Chondrocyte (in vitro differentiated cells): ENCODE results near the gene PRSS2. TPM values are rescaled to one million over a fixed set of nuclear protein-coding genes. Genes with fewer than 3 reads are reported as not detected.
"Not testable (repeated sequence)": the region's sequence is repeated elsewhere in the genome, so short reads cannot be mapped to it uniquely, and the experiment has no call there.

Source experiments
- DNase-seq: peaks from one replicate; pipeline ENCODE4 v3.0.0; 2021; ENCODE audit warnings: mixed read lengths, low spot score
- H3K27ac Mint-ChIP-seq: one replicate; pipeline ENCODE4 v1.8.0; 2021; ENCODE audit warnings: mild to moderate bottlenecking, moderate library complexity, mixed read lengths; ENCODE audit not compliant: unreplicated experiment
- H3K27me3 Mint-ChIP-seq: 2 replicates; pipeline ENCODE4 v1.8.0; 2021; ENCODE audit warnings: low read depth, mixed read lengths
- H3K36me3 Mint-ChIP-seq: 2 replicates; pipeline ENCODE4 v1.8.0; 2021; ENCODE audit warnings: low read depth, mixed read lengths
- H3K4me1 Mint-ChIP-seq: 2 replicates; pipeline ENCODE4 v1.8.0; 2021; ENCODE audit warnings: low read depth, mild to moderate bottlenecking, mixed read lengths
- H3K4me3 Mint-ChIP-seq: one replicate; pipeline ENCODE4 v1.8.0; 2021; ENCODE audit warnings: mild to moderate bottlenecking, moderate library complexity, mixed read lengths; ENCODE audit not compliant: unreplicated experiment
- H3K9me3 Mint-ChIP-seq: 2 replicates; pipeline ENCODE4 v1.8.0; 2021; ENCODE audit warnings: low read depth, mixed read lengths
- total RNA-seq: library from RNA; stranded (reverse); gene quantifications from 3 replicates; pipeline ENCODE4 v1.2.1, GENCODE V29; 2021
- TF ChIP-seq, protein P1 (sequence below): fragments of 200-600 bp; sonication (generic); IDR thresholded peaks from 2 replicates; pipeline ENCODE4 v1.5.0; 2021; ENCODE audit warnings: antibody characterized with exemption, mild to moderate bottlenecking, moderate library complexity

PRSS2 gene
- total RNA-seq, 1 donor from 2014 or later: not detected

DNA sequence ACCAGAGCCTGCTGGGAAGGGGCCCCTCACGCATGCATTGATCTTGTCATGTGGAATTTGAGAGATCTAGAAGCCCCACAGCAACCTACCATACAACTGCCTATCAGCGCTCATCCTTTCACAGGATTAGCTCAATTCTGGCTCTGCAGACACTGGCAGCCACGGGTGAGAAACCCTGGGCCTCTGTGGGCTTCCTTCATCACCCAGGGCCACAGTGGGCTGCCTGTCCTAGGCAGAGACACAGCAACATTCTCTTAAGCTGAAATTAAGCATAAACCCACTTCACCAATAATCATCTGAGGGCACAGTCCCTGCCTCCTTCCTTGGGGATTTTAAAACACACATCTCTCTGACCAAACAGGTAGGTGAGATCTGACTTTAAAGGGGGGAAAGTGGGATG is 3.3 kb upstream of the PRSS2 start:
- no peak for DNase-seq
- TF ChIP-seq, protein P1, sequence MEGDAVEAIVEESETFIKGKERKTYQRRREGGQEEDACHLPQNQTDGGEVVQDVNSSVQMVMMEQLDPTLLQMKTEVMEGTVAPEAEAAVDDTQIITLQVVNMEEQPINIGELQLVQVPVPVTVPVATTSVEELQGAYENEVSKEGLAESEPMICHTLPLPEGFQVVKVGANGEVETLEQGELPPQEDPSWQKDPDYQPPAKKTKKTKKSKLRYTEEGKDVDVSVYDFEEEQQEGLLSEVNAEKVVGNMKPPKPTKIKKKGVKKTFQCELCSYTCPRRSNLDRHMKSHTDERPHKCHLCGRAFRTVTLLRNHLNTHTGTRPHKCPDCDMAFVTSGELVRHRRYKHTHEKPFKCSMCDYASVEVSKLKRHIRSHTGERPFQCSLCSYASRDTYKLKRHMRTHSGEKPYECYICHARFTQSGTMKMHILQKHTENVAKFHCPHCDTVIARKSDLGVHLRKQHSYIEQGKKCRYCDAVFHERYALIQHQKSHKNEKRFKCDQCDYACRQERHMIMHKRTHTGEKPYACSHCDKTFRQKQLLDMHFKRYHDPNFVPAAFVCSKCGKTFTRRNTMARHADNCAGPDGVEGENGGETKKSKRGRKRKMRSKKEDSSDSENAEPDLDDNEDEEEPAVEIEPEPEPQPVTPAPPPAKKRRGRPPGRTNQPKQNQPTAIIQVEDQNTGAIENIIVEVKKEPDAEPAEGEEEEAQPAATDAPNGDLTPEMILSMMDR: no peak
- Mint-ChIP-seq H3K27me3 (peaks cover 24% of the 10 kb centered on the region), H3K4me1 (no peaks in the 10 kb centered on the region), H3K36me3 (no peaks in the 10 kb centered on the region), H3K27ac (no peak overlapping the region), H3K9me3 (no peaks in the 10 kb centered on the region), H3K4me3 (no peak overlapping the region)

DNA sequence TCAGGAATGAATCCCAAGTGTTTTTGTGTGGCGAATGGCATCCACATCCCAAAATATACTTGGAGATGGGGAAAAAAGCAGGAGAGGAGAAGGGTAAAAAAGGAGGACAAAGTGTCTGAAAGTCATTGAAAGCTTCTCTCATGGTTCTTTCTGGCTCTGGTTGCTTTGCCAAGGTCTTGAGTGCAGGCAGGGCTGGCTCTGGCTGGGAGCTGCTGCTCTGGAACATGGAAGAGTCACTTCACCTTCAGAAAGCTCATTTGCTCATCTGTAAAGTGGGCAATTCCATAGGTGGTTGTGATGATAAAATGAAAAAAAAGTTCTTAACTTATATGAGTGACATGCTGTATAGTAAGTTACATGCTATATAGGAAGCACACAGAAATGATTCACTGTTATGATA is 2.9 kb upstream of the PRSS2 start:
- no peak overlapping the region for H3K4me3 Mint-ChIP-seq
- peaks cover 22% of the 10 kb centered on the region for H3K27me3 Mint-ChIP-seq
- no peaks in the 10 kb centered on the region for H3K36me3 Mint-ChIP-seq
- no peaks in the 10 kb centered on the region for H3K4me1 Mint-ChIP-seq
- no peak overlapping the region for H3K27ac Mint-ChIP-seq
- DNase-seq: no peak
- TF ChIP-seq, protein P1: no peak
- no peaks in the 10 kb centered on the region for H3K9me3 Mint-ChIP-seq

- H3K4me3 Mint-ChIP-seq, H3K4me1 Mint-ChIP-seq, H3K36me3 Mint-ChIP-seq, H3K9me3 Mint-ChIP-seq, H3K27ac Mint-ChIP-seq, DNase-seq: not testable (repeated sequence)
- H3K27me3 Mint-ChIP-seq: peaks cover 30% of the 10 kb centered on the region
These were observed 1.9 kb upstream of the PRSS2 start for GRCh38 chr7:142768885-142769284.

- no peak overlapping the region for H3K27ac Mint-ChIP-seq
- no peaks in the 10 kb centered on the region for H3K9me3 Mint-ChIP-seq
- TF ChIP-seq, protein P1: no peak
- no peak overlapping the region for H3K4me3 Mint-ChIP-seq
- no peak for DNase-seq
- H3K27me3 Mint-ChIP-seq: peaks cover 33% of the 10 kb centered on the region
- no peaks in the 10 kb centered on the region for H3K36me3 Mint-ChIP-seq
- H3K4me1 Mint-ChIP-seq: no peaks in the 10 kb centered on the region
These were observed 568 bp downstream of the PRSS2 start for GRCh38 chr7:142771353-142771723.

GRCh38 chr7:142772051-142772450 is 1.3 kb downstream of the PRSS2 start:
- Mint-ChIP-seq H3K4me1 (no peaks in the 10 kb centered on the region), H3K36me3 (no peaks in the 10 kb centered on the region), H3K4me3 (no peak overlapping the region), H3K27ac (no peak overlapping the region), H3K9me3 (no peaks in the 10 kb centered on the region), H3K27me3 (peaks cover 33% of the 10 kb centered on the region)
- no peak for DNase-seq
- TF ChIP-seq, protein P1: no peak

- no peak for DNase-seq
- no peak overlapping the region for H3K4me3 Mint-ChIP-seq
- peaks cover 33% of the 10 kb centered on the region for H3K27me3 Mint-ChIP-seq
- no peaks in the 10 kb centered on the region for H3K36me3 Mint-ChIP-seq
- H3K27ac Mint-ChIP-seq: no peak overlapping the region
- H3K4me1 Mint-ChIP-seq: no peaks in the 10 kb centered on the region
- no peaks in the 10 kb centered on the region for H3K9me3 Mint-ChIP-seq
- TF ChIP-seq, protein P1: no peak
These were observed 1.9 kb downstream of the PRSS2 start for GRCh38 chr7:142772673-142773072.
